GM12878 (cell line): ENCODE data around the gene CTSF. TPM values are rescaled to one million over a fixed set of nuclear protein-coding genes. Genes with fewer than 3 reads are reported as not detected.

Experiments used
- ATAC-seq: fragments of 200-7000 bp; cut with Tn5 transposase; 3 replicates; pipeline ENCODE4 v1.9.1; 2020; ENCODE audit warnings: mild to moderate bottlenecking, moderate library complexity
- BruUV-seq: library from RNA; stranded (reverse); fragments of 400-500 nt; replicated peaks from 2 replicates; lab custom pipeline; 2021; lab: Mats Ljungman, UMichigan
- CTCF ChIA-PET: fragments of 300-600 bp; sonication (Branson Sonifier 250); formaldehyde crosslinking; extraction: SDS; loops from one replicate; lab custom pipeline; 2021; ENCODE audit warnings: inconsistent platforms; lab: Yijun Ruan, JAX
- POLR2A ChIA-PET: fragments of 350-600 bp; formaldehyde crosslinking; extraction: SDS; loops from one replicate; lab custom pipeline; 2021; ENCODE audit warnings: inconsistent platforms; lab: Charles Lee
- RAD21 ChIA-PET: fragments of 300-600 bp; sonication (Branson Sonifier 250); formaldehyde crosslinking; loops from one replicate; lab custom pipeline; 2023; ENCODE audit warnings: antibody characterized with exemption; ENCODE audit not compliant: unreplicated experiment; lab: Charles Lee
- SMC1A ChIA-PET: fragments of 300-600 bp; sonication (Branson Sonifier 250); formaldehyde crosslinking; loops from one replicate; lab custom pipeline; 2023; ENCODE audit not compliant: unreplicated experiment, uncharacterized antibody; lab: Charles Lee
- DNase-seq: peaks from one replicate; pipeline ENCODE4 v3.0.0-alpha.2; 2011; ENCODE audit warnings: low read depth, low spot score
- FAIRE-seq: peaks from 3 replicates; lab custom pipeline; 2011; peaks lifted over from hg19 to GRCh38; lab: Jason Lieb, UNC
- H2AFZ ChIP-seq: 2 replicates; pipeline ENCODE4 v1.6.0; 2011; ENCODE audit warnings: low read depth, low read length, control low read depth; ENCODE audit not compliant: control insufficient read depth
- H3K27ac ChIP-seq: 2 replicates; pipeline ENCODE4 v1.5.1; 2011; ENCODE audit warnings: control low read depth; ENCODE audit not compliant: control insufficient read depth, insufficient read depth
- H3K27me3 ChIP-seq, 2 experiments: replicated peaks in 1 of 2; 2 replicates each; pipeline versions ENCODE4 v1.6.0 to v1.6.1; 2011; ENCODE audit warnings: low read length in 1 of 2; ENCODE audit not compliant: control insufficient read depth in 2 of 2, insufficient read depth in 2 of 2
- H3K36me3 ChIP-seq, 2 experiments: 2 replicates each; pipeline ENCODE4 v1.5.1; 2011; ENCODE audit warnings: low read length in 1 of 2; ENCODE audit not compliant: control insufficient read depth in 2 of 2, insufficient read depth in 2 of 2
- H3K4me1 ChIP-seq: 2 replicates; pipeline ENCODE4 v1.6.1; 2011; ENCODE audit warnings: mild to moderate bottlenecking, low read length, moderate library complexity, mixed read lengths; ENCODE audit not compliant: control insufficient read depth, insufficient read depth
- H3K4me2 ChIP-seq: 2 replicates; pipeline ENCODE4 v1.6.0; 2011; ENCODE audit warnings: control low read depth; ENCODE audit not compliant: control insufficient read depth, insufficient read depth
- H3K4me3 ChIP-seq: fragments of 200-600 bp; sonication (generic); 2 replicates; pipeline ENCODE4 v1.5.1; 2016
- H3K79me2 ChIP-seq: 2 replicates; pipeline ENCODE4 v1.6.0; 2011; ENCODE audit warnings: low read length; ENCODE audit not compliant: control insufficient read depth, insufficient read depth
- H3K9ac ChIP-seq: 2 replicates; pipeline ENCODE4 v1.8.0; 2011; ENCODE audit warnings: low read length, control low read depth, mixed read lengths; ENCODE audit not compliant: control insufficient read depth, insufficient read depth
- H3K9me3 ChIP-seq: replicated peaks from 3 replicates; pipeline ENCODE4 v1.5.1; 2011; ENCODE audit warnings: mild to moderate bottlenecking, low read length; ENCODE audit not compliant: control insufficient read depth, insufficient read depth
- H4K20me1 ChIP-seq: 2 replicates; pipeline ENCODE4 v1.6.0; 2011; ENCODE audit not compliant: control insufficient read depth, insufficient read depth
- ATF7 ChIP-seq: fragments of 450-650 bp; IDR thresholded peaks from 2 replicates; pipeline ENCODE4 v1.6.1; 2016; ENCODE audit warnings: low read depth, mild to moderate bottlenecking
- BCL3 ChIP-seq: IDR thresholded peaks from 2 replicates; pipeline ENCODE4 v1.6.1; 2011; ENCODE audit warnings: borderline replicate concordance, low read depth, mild to moderate bottlenecking, moderate library complexity, low read length; ENCODE audit not compliant: insufficient read depth, poor library complexity, severe bottlenecking
- BHLHE40 ChIP-seq, 2 experiments: fragments of 450-650 bp in 1 of 2; IDR thresholded peaks; 2 replicates each; pipeline ENCODE4 v1.6.1; 2011 to 2017; ENCODE audit warnings: low read depth in 2 of 2, borderline replicate concordance in 1 of 2, improper control_type of control experiment in 1 of 2, low read length in 1 of 2, mild to moderate bottlenecking in 1 of 2
- CREB1 ChIP-seq: IDR thresholded peaks from 2 replicates; pipeline ENCODE4 v1.6.1; 2012; ENCODE audit warnings: low read depth, mild to moderate bottlenecking, inconsistent platforms
- ESRRA ChIP-seq: IDR thresholded peaks from 2 replicates; pipeline ENCODE4 v1.6.1; 2012; ENCODE audit warnings: mild to moderate bottlenecking, low read length, improper control_type of control experiment
- NFXL1 ChIP-seq: fragments of 450-650 bp; IDR thresholded peaks from 2 replicates; pipeline ENCODE4 v1.6.1; 2017; ENCODE audit warnings: antibody characterized with exemption, mild to moderate bottlenecking, borderline replicate concordance
- RELB ChIP-seq: fragments of 450-650 bp; IDR thresholded peaks from 2 replicates; pipeline ENCODE4 v1.6.1; 2017; ENCODE audit warnings: low read depth, mild to moderate bottlenecking, moderate library complexity
- SMAD5 ChIP-seq: IDR thresholded peaks from 2 replicates; pipeline ENCODE4 v1.6.1; 2016; ENCODE audit warnings: antibody characterized with exemption, low read depth
- SMC3 ChIP-seq: IDR thresholded peaks from 2 replicates; pipeline ENCODE4 v1.6.1; 2011; ENCODE audit warnings: low read length, improper control_type of control experiment, borderline replicate concordance
- TAF1 ChIP-seq: IDR thresholded peaks from 2 replicates; pipeline ENCODE4 v1.6.1; 2011; ENCODE audit warnings: mild to moderate bottlenecking, low read depth, low read length, borderline replicate concordance
- TBL1XR1 ChIP-seq: IDR thresholded peaks from 2 replicates; pipeline ENCODE4 v1.6.1; 2012; ENCODE audit warnings: low read depth, low read length, improper control_type of control experiment
- ZNF687 ChIP-seq: fragments of 450-650 bp; IDR thresholded peaks from 2 replicates; pipeline ENCODE4 v1.6.1; 2017; ENCODE audit warnings: mild to moderate bottlenecking, moderate library complexity
- ZZZ3 ChIP-seq: IDR thresholded peaks from 2 replicates; pipeline ENCODE4 v1.6.1; 2011; ENCODE audit warnings: low read depth; ENCODE audit not compliant: control insufficient read depth, insufficient read length
- WGBS: methylation state at CpG from one replicate; pipeline ENCODE4 v1.1.6; 2016; ENCODE audit warnings: low lambda C conversion rate; ENCODE audit not compliant: insufficient replicate concordance, insufficient coverage; ENCODE audit errors: missing lambda C conversion rate; 5-methylcytosine and 5-hydroxymethylcytosine counted together
- in situ Hi-C: fragments of 300-500 bp; cut with MboI; formaldehyde crosslinking; loops from 9 replicates; pipeline ENCODE4 v1.14.3; 2018; ENCODE audit warnings: mixed read lengths
- intact Hi-C: fragments of 100-400 bp; cut with micrococcal nuclease; formaldehyde crosslinking; loops from one replicate; pipeline ENCODE4 v1.14.2; 2022; ENCODE audit not compliant: unreplicated experiment
- polyA plus RNA-seq, 11 experiments: library from polyadenylated mRNA; depleted of rRNA in 4 of 11; unstranded in 6 of 11; stranded (reverse) in 5 of 11; fragments of >200 nt; fragmentation: Nextera tagmentation in 4 of 11; fragmentation: Illumina TruSeq in 1 of 11; extraction: Ambion mirVana in 4 of 11; extraction: Trizol in 1 of 11; gene quantifications; 1 replicate in 1 of 11; 2 replicates in 10 of 11; pipeline versions ENCODE4 v1.2.1 to v1.2.3, GENCODE V29; 2011 to 2016; ENCODE audit warnings: inconsistent platforms in 2 of 11, missing spikeins in 2 of 11, low read depth in 1 of 11
- total RNA-seq, 4 experiments: library from RNA; depleted of rRNA in 3 of 4; stranded (reverse); fragments of >200 nt in 3 of 4; fragmentation: Illumina TruSeq in 1 of 4; extraction: Trizol in 1 of 4; gene quantifications; 2 replicates each; pipeline versions ENCODE4 v1.2.1 to v1.2.3, GENCODE V29; 2013 to 2021

The CTSF gene
- total and polyA plus RNA-seq, 10 of the 15 experiments (the other 5 are each of a cell fraction or from before 2014, with no cell fraction given) = 0.11 to 0.41 (median 0.26) TPM; not detected in 4

- TF ChIP-seq ZNF687 (peak; percentile 80), ATF7 (no peak), CREB1 (peak; percentile 64; the same call in 1 of the 2 replicates)
- TF ChIP-seq, all 136 proteins: peak for 32
Measured at GRCh38 chr11:66592457-66593302, 24.3 kb upstream of the CTSF start, which contains the start of the genes CCDC87 and CCS (continued).

GRCh38 chr11:66591175-66591574, 22.8 kb upstream of the CTSF start:
- in situ Hi-C loops = no loop called here
- Histone ChIP-seq H3K79me2 (peaks cover 22% of the 10 kb centered on the region), H3K4me3 (no peak overlapping the region), H3K36me3 (no peaks in the 10 kb centered on the region), H4K20me1 (no peaks in the 10 kb centered on the region), H3K27me3 (no peaks in the 10 kb centered on the region), H3K4me2 (no peak overlapping the region), H3K9me3 (no peaks in the 10 kb centered on the region), H2AFZ (no peak overlapping the region), H3K4me1 (peaks cover 13% of the 10 kb centered on the region), H3K27ac (no peak overlapping the region), H3K9ac (no peak overlapping the region)
- ChIA-PET POLR2A (interaction anchor here (1.0 to 6.9 kb wide), 3 partner anchors 20 to 86 kb away, joined by 3 to 60 read pairs (median 26); partner anchors contain the start of genes RBM14 and RBM4B), CTCF (interaction anchor here (1.2 to 7.7 kb wide), 7 partner anchors 10 to 87 kb away, joined by 3 to 75 read pairs (median 10); partner anchors contain the start of genes RBM4 and RBM4B), SMC1A (interaction anchor here (1.2 to 4.2 kb wide), 5 partner anchors 11 to 87 kb away, joined by 4 to 13 read pairs (median 7); partner anchors contain the start of genes RBM14 and RBM4B), RAD21 (interaction anchor here (0.9 to 3.3 kb wide), 4 partner anchors 26 to 87 kb away, joined by 3 to 27 read pairs (median 4); partner anchors contain the start of gene RBM4B)
- intact Hi-C loops = loop anchor here (5.0 kb wide), 1 partner anchor 86 kb away; the partner anchor contains the start of gene RBM4B
- 21% methylated on average over 2 of the region's 2 CpGs for WGBS
- FAIRE-seq = no peak
- DNase-seq = no peak
- ATAC-seq = no peak
- BruUV-seq = no TSS peak
- TF ChIP-seq ESRRA (no peak), SMAD5 (no peak), BHLHE40 (IDR thresholded peaks at IDR 0.05; ENCODE audit: borderline replicate concordance in 1 of 2, low read depth in 2 of 2, low read length in 1 of 2) (no peak), BCL3 (no peak), NFXL1 (no peak), ZZZ3 (no peak), TBL1XR1 (no peak), RELB (no peak), SMC3 (no peak), TAF1 (no peak)
